GM19238 (cell line): Measurements from ENCODE around the gene RREB1.

Experiments used
- DNase-seq: peaks from one replicate; pipeline ENCODE4 v3.0.0; 2011; ENCODE audit warnings: low spot score; ENCODE audit not compliant: insufficient read length

RREB1 gene

DNA sequence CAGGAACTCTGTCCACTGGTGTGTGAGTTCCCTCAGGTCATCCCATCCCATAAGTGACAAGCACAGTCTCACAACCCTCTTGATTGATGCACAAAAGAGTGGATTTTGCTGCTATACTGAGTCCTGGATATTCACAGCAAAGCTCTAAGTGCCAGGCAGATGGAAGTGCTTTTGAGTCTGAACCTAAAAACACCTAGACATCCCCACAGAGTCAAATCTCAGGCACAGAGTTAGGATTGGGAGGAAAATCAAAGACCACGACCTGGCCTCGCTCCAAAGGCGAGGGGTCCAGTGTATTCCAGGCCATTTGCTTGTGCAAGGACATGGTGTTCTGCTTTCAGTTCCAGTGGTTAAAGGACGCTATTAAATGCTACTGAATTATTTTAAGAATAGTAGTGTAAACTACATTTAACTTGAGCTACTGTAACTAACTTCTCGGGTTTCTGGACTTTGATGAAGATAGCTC, 56.8 kb downstream of the RREB1 start:
- no peak for DNase-seq

GRCh38 chr6:7165002-7165889, 57.5 kb downstream of the RREB1 start:
- DNase-seq, result no peak

DNA sequence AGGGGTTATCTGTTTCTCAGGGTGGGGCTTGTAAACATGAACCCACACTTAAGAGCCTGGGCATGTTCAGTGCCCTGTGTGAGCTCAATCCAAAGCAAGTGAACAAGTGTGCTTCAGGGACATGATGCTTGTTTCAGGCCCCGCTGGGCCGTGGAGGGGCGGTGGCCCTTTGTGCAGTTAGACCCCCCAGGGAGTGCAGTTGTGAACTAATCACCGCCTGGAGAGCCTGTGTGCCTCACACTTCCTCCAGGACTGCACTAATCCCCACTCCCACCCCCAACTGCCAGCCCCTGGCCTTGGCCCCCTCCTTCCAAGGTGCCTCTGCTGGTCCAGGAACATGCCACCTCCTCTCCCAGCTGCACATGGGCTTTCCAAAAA, 58.1 kb downstream of the RREB1 start:
- no peak for DNase-seq

DNA sequence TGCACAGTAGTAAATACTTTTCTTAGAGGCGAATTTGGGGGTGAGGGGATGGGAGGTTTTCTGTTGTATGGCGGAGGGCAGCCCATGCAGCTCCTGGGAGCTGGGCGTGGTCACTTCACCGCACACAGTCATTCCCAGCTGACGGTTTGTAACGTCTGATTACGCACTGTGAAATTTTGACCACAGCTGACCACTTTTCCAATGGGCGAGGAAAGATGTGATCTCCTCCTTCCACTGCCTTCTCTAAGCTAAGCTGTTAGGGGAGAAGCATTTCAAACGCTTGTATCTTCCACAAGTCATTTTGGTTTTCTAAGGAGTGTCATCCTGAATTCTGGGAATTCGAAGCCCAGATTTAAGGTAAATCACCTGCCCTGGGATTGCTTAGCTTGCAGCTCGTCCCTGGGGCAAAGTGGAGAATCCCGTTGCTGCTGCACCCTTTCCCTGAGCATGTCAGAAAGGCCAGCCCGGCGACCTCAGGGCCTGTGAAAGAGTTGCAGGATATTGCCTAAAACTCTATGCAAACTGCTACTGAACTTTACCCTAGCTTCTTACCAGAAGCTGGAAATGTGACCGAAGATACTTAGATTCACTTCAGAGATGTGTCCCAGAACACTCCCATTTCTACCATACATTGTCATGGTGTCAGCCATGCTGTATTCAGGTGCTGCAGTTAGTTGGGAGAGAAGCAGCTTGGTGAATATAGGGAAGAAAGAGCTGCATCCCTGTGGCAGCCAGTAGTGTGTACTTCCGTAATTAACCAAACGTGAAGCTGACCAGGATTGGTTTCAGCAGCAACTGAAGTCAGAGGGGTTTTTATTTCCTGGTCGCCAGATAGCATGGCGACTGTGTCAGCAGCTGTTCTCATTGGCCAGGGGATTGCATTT, 58.9 kb downstream of the RREB1 start:
- DNase-seq, result no peak

GRCh38 chr6:7169296-7169721, 61.5 kb downstream of the RREB1 start:
- no peak for DNase-seq

GRCh38 chr6:7170117-7170732, 62.5 kb downstream of the RREB1 start:
- DNase-seq, result no peak

DNA sequence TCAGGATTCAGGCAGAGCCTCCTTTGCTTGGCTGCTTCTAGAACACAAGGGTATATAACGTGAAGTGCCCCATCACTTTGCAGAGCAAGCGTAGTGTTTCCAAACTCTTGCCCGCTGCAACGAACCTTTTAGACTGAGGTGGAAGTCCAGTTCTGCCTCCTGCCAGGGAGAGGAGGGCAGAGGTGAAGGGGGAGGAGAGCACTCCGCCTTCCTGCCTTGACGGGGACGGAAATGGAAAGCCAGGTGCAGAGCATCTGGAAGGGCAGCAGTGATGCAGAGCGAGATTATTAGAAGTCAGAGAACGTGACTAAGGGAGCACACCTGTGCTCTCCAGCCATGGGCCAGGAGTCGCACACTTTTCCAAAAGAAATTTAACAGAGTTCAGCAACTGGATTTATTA, 63.4 kb downstream of the RREB1 start:
- no peak for DNase-seq

DNA sequence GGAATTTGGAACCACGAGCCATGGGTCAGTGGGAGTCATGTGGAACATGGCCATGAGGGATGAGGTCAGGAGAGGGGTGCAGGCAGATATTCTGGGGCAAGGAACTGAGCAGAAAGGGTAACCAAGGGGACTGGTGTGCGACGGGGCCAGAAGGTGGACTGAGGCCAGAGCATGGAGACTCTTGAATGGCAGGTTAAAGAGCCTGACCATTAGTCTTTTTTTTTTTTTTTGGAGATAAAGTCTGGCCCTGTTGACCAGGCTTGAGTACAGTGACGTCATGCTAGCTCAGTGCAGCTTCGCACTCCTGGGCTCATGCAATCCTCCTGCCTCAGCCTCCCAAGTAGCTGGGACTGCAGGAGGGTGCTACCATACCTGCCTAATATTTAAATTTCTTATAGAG, 64.0 kb downstream of the RREB1 start:
- DNase-seq, result no peak

DNA sequence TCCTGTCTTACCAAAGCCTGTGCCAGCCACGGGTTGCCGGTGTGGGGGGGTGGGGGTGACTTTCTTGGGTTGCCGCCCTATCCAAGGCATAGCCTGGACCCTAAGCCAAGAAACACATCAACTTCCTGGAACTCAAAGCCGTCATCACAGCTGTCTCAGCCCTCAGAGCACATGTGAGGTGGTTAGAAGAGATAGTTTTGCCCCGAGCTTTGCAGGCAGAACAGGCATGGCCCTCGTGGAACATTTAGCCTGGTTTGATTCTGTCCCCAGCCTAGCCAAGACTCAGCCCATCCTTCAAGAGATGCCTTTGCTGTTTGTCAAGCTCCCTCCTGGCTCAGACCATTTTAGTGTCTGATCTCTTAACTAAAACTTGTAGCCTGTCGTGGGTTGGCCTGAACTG, 64.9 kb downstream of the RREB1 start:
- DNase-seq, result no peak

DNA sequence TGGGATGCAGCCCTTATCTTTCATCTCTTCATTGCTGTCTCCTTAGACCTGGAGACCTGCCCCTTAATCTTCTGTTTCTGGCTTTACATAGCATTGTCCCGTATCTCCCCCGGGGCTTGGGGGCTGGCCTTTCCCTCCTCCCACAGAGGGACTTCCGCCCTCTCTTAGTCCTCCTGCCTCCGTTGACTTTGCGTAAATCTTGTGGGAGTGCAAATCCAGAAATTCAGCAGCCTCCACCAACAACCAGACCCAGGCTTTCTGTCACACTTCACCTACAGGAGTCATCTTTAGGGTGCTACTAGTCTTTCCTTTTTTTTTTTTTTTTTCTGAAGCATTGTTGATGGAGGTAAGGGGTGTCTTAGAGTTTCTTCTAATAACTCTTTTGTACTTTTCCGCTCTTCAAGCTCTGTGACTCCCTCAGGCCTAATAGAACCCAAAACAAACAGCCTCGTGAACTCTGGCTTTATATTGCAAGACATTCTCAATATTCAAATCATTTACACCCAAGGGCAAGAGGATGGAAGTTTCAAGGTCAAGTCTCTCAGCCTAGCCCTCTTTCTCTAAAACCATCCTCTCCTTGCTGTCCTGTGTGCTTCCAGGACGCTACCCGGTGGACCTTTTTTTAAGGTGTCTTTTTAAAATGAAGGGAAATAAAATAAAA, 66.2 kb downstream of the RREB1 start:
- no peak for DNase-seq

DNA sequence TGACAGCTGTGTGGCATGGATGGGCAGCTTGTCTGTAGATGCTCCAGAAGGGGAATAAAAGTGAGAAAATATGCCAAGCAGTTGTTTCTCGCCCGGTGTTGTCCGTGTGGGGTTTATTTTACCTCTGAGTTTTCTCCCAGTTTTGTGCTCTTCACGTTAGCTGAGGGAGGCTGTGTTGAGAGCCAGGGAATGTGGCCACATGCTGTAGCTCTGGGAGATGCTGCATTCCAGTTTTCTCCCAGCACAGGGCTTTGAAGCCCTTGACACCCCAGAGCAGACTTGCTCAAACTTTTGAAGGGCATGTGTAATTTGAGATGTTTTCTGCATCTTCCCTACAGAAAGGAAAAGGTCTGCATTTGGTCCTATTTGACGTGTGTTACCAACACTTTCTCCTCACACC, 67.7 kb downstream of the RREB1 start:
- no peak for DNase-seq

GRCh38 chr6:7176208-7176607, 68.4 kb downstream of the RREB1 start:
- no peak for DNase-seq

DNA sequence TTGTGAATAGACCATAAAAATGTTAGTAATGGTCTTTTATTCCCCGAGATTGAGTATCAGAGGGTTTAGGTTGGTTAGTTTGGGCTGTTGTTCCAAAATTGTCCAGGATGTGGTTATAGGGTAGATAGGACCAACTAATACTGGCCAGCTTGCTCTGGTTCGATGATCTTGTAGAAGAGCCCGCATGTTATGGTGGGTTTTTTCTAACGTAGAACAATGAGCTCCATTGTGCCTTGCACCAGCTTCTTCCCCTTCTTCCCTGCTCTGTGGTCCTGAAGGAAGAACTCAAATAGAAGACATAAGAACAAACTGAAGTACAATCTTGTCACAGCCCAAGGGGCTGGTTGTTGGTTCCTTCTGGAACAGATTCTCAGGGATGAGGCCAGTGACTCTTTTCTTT, 70.5 kb downstream of the RREB1 start:
- no peak for DNase-seq

- no peak for DNase-seq
These were observed 73.0 kb downstream of the RREB1 start for GRCh38 chr6:7180751-7181150.

- DNase-seq, result no peak
These were observed 75.9 kb downstream of the RREB1 start for GRCh38 chr6:7183707-7184106.

- no peak for DNase-seq
These were observed 76.7 kb downstream of the RREB1 start for GRCh38 chr6:7184502-7184901.

DNA sequence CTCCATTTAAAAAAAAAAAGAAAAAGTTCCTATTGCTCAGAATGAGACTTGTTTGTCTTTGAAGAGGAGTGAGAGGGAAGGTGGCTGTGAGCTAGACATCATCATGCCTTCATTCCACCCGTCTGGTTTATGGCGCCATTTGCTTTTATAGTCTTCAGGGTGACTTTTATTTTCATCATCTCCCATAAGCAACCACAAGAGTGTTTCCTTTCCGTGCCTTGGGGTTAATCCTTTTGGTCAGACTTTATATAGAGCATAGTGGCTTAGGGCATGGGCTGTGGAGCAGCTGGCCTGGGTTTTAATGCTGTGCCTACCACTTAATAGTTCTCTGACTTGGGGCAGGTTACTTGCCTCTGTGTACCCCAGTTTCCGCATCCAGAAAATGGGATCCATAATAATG, 77.8 kb downstream of the RREB1 start:
- no peak for DNase-seq

DNA sequence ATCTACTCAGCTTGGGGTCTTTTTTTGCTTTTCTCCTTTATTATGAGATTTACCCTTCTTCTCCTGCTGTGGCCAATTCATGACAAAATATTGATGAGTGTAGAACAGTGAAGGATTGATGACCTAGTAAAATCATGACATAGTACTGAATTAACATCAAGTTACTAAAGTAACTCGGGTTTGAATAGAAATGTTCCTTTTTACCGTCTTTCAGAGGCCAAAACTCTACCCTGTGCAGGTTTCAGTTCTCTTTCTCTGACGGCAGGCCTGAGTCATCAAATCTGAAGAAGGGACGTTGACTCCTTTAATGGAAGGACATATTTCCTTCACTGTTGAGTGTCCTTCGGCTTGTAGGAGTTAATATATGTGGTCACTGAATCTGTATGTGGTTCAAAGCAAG, 80.7 kb downstream of the RREB1 start:
- DNase-seq, result peak; percentile 35

GRCh38 chr6:7189101-7189758, 81.5 kb downstream of the RREB1 start:
- no peak for DNase-seq

GRCh38 chr6:7190791-7191190, 83.0 kb downstream of the RREB1 start:
- DNase-seq, result no peak

DNA sequence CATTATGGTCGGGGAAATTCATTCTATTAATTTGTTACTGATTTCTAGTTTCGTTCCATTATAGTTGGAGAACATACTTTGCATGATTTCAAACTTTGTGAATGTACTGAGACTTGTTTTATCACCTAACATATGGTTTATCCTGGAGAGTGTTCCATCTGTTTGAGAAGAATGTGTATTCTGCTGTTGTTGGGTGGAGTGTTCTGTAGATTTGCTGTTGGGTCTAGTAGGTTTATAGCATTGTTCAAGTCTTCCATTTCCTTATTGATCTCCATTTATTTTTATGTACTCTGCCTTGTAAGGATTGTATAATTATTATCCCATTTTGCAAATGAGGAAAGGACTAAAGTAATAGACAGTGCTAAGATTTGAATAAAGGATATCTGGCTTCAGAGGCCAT, 85.4 kb downstream of the RREB1 start:
- DNase-seq, result no peak
